ENCODE data around the gene ENTPD8. TPM values are rescaled to one million over a fixed set of nuclear protein-coding genes. Genes with fewer than 3 reads are reported as not detected.

The ENTPD8 gene
- total RNA-seq, 1 donor from 2014 or later, result 0.18 TPM

- no peak for DNase-seq (ENCODE audit: extremely low read depth, low read depth, low spot score)
Measured at GRCh38 chr9:137433349-137433915, 7.7 kb downstream of the ENTPD8 start.

- DNase-seq (ENCODE audit: extremely low read depth, low read depth, low spot score), result no peak
Measured at GRCh38 chr9:137432687-137433348, 8.3 kb downstream of the ENTPD8 start.

GRCh38 chr9:137431416-137431931 lies 9.7 kb downstream of the ENTPD8 start:
- no peak for DNase-seq (ENCODE audit: extremely low read depth, low read depth, low spot score)

- no peak for DNase-seq (ENCODE audit: extremely low read depth, low read depth, low spot score)
Measured at GRCh38 chr9:137430723-137431415, 10.3 kb downstream of the ENTPD8 start.

- DNase-seq (ENCODE audit: extremely low read depth, low read depth, low spot score), result no peak
Measured at GRCh38 chr9:137429974-137430722, 11.0 kb downstream of the ENTPD8 start.

- DNase-seq (ENCODE audit: extremely low read depth, low read depth, low spot score), result no peak
Measured at GRCh38 chr9:137429546-137429890, 11.6 kb downstream of the ENTPD8 start.

GRCh38 chr9:137428841-137429545 lies 12.2 kb downstream of the ENTPD8 start:
- DNase-seq (ENCODE audit: extremely low read depth, low read depth, low spot score), result no peak

GRCh38 chr9:137428311-137428630 lies 12.9 kb downstream of the ENTPD8 start:
- DNase-seq (ENCODE audit: extremely low read depth, low read depth, low spot score), result no peak

- DNase-seq (ENCODE audit: extremely low read depth, low read depth, low spot score), result no peak
Measured at GRCh38 chr9:137427454-137428310, 13.5 kb downstream of the ENTPD8 start.

GRCh38 chr9:137426018-137426681 lies 15.0 kb downstream of the ENTPD8 start:
- DNase-seq (ENCODE audit: extremely low read depth, low read depth, low spot score), result no peak

GRCh38 chr9:137423514-137424291 lies 17.5 kb downstream of the ENTPD8 start:
- DNase-seq (ENCODE audit: extremely low read depth, low read depth, low spot score), result no peak

- DNase-seq (ENCODE audit: extremely low read depth, low read depth, low spot score), result no peak
Measured at GRCh38 chr9:137422604-137423513, 18.3 kb downstream of the ENTPD8 start, which contains the start of the genes EXD3 and NOXA1. EXD3 (minus strand) TSS chr9:137423162; CDS start chr9:137395357, 27,805 bp downstream. NOXA1 (plus strand) TSS chr9:137423393; CDS start chr9:137423530, 137 bp downstream.

- DNase-seq (ENCODE audit: extremely low read depth, low read depth, low spot score), result no peak
Measured at GRCh38 chr9:137421838-137422603, 19.1 kb downstream of the ENTPD8 start.

- DNase-seq (ENCODE audit: extremely low read depth, low read depth, low spot score), result no peak
Measured at GRCh38 chr9:137417161-137418021, 23.8 kb downstream of the ENTPD8 start.

GRCh38 chr9:137416563-137417151 lies 24.5 kb downstream of the ENTPD8 start:
- no peak for DNase-seq (ENCODE audit: extremely low read depth, low read depth, low spot score)

Data from glomerular endothelial cell (primary cell).